GM12864 (cell line): ENCODE measurements around the gene AGT.

Experiments
- DNase-seq: peaks from one replicate; pipeline ENCODE4 v3.0.0-alpha.2; 2011; ENCODE audit warnings: low read depth
- H3K4me3 ChIP-seq: 2 replicates; pipeline ENCODE4 v1.5.1; 2011; ENCODE audit warnings: mild to moderate bottlenecking, low read depth, low read length, control low read depth
- TF ChIP-seq, protein P1 (sequence below): IDR thresholded peaks from 2 replicates; pipeline ENCODE4 v1.5.1; 2011; ENCODE audit warnings: low read depth, mild to moderate bottlenecking, moderate library complexity, low read length, control low read depth, inconsistent platforms; ENCODE audit errors: missing control alignments

The AGT gene

DNA sequence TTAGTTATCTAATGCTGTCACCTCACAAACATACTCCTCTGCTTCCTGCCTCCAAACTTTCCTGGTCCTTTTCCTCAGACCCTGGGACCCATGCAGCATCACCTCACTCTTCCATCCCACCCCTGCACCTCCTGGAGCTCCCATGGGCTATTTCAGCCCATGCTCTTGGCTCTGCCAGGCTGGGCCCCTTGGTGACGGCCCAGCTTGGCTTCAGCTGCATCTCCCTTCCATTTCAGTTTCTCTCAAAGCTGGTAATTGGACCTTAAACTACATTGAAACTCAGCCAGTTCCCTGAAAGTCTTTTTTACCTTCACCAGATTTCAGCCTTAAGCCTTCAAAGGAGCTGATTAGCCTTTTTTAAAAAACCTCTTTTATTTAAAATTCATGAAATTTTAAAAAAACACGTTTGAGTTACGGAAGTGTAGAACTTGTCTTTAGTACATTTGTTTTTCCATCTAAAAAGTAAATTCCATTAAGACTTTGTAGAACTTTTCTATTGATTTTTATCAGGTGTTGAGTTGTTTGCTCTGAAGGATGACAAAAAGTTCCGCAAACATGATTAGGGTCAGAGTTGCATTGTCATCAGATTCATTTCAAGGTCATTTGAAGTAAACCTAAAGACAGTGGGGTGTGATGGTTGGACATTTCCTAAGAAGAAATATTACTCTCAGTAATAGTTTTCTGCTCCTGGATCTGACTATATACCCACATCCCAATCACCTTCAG lies 33.5 kb downstream of the AGT start:
- TF ChIP-seq, protein P1, sequence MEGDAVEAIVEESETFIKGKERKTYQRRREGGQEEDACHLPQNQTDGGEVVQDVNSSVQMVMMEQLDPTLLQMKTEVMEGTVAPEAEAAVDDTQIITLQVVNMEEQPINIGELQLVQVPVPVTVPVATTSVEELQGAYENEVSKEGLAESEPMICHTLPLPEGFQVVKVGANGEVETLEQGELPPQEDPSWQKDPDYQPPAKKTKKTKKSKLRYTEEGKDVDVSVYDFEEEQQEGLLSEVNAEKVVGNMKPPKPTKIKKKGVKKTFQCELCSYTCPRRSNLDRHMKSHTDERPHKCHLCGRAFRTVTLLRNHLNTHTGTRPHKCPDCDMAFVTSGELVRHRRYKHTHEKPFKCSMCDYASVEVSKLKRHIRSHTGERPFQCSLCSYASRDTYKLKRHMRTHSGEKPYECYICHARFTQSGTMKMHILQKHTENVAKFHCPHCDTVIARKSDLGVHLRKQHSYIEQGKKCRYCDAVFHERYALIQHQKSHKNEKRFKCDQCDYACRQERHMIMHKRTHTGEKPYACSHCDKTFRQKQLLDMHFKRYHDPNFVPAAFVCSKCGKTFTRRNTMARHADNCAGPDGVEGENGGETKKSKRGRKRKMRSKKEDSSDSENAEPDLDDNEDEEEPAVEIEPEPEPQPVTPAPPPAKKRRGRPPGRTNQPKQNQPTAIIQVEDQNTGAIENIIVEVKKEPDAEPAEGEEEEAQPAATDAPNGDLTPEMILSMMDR: no peak
- H3K4me3 ChIP-seq: no peak overlapping the region
- DNase-seq: no peak

DNA sequence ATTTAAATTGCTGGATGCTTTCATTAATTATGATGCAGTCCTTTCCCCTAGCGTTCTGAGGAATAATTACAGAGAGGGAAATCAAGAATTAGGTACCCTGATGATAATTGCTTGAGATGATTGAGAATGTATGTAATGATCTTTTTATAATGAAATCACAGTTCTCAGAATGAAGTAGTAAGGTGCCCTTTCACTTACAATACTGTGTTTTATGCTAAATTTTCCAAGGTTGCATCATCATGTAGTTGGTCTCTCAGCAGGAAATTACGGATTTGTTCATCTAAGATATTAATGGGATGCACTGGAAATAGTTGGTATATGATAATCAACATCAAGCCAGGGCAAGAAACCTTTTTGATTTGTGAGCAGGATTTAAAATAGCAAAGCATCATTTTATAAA lies 34.1 kb downstream of the AGT start:
- no peak for DNase-seq
- H3K4me3 ChIP-seq: no peak overlapping the region
- TF ChIP-seq, protein P1: no peak

DNA sequence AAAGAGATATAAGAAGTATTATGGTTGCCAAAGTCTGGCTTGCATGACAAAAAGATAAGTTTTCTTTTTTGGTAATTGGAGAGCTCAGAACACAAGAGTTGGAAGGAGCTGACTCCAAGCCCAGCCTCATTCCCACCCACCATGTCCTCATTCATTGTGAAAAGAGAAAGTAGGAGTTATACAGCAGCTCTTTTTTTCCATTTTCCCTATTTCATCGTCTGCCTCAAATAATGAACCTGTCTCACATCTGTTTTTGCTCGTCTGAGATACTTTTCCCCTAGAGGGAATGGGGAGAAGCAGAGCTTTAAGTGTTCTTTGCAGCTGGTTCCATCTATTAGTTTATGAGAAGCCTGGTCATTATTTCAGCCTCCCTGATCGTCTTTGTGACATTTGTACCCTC lies 34.7 kb downstream of the AGT start:
- TF ChIP-seq, protein P1: no peak
- H3K4me3 ChIP-seq: no peak overlapping the region
- no peak for DNase-seq

DNA sequence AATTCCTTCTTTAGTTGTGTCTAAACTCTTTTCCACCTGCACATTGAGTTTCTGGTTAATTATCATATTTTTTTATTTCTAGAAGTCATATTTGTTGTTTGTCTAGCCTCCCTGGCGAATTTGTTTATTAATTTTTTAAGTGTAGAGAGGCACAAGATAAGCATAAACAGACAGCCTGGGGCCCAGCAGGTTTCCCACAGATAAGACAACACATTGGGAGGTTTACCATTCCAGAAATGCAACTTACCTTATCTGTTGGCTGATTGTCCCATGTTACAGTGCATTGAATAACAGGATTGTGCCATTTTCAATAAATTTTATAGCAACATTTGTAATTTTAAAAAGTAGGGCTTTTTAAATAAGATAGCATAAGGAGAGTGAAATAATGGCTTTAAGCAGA lies 36.7 kb downstream of the AGT start:
- TF ChIP-seq, protein P1: no peak
- DNase-seq: no peak
- no peak overlapping the region for H3K4me3 ChIP-seq

DNA sequence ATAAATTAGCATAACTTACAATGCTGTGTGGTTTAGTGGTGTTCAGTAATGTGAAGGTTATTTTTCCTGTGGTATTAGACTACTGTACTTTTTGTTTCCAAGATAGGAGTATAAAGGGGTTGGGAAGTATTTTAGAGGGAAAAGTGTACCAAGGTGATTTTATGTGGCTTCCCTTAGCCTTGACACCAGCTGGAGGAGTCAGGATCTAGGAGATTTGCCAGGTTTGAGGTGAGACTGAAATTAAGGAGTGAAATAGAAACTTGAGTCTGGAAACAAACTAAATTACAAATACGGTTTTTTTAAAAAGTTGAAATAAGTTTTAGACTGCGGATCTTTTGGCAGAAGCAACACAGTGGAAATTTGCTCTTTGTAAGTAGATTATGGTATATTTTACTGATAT lies 39.3 kb downstream of the AGT start:
- DNase-seq: no peak
- H3K4me3 ChIP-seq: no peak overlapping the region
- TF ChIP-seq, protein P1: no peak

DNA sequence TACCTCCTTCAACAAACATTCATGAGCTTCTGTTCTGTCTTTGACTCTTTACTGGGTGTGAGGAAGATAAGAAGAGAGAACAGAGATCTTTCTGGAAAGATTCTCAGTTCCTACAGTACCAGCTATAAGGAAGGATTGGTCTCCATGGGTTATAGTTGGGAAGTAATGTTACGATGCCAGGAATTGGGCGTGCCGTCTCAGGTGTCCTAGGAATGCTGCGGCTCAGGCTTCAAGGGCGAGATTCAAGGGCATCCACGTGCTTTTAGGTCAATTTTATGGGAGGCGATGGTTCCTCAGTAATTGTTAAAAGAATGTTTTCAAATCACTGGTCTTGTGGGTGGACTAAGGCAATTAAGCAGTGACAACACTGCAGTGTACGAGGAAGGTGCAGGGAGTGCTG lies 44.4 kb downstream of the AGT start:
- TF ChIP-seq, protein P1: no peak

DNA sequence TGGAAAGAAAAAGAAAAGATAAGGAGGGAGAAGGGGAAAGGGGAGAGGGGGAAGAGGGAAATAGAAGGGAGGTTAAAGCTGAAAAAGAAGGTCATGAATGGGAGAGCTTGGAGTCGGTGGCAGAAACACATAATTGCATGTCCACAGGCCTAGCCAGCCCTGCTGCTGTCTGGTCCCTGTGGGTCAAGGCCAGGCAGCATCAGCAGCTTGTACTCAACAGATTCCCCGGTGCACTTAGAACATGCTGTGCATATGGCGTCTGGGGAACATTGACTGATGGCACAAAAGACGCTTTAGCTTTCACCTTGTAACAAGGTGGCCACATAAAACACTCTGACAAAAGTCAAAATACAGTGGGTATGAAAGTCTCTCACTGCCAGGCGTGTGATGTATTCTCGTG lies 45.7 kb downstream of the AGT start:
- TF ChIP-seq, protein P1: no peak
- DNase-seq: no peak
- no peak overlapping the region for H3K4me3 ChIP-seq

More for the DNA sequence above, 44.4 kb downstream of the AGT start:
- H3K4me3 ChIP-seq: no peak overlapping the region
- DNase-seq: no peak
